ENCODE data around the gene NLGN1. TPM values are rescaled to one million over a fixed set of nuclear protein-coding genes. Genes with fewer than 3 reads are reported as not detected.
"Not testable (repeated sequence)": the region's sequence is repeated elsewhere in the genome, so short reads cannot be mapped to it uniquely, and the experiment has no call there.

Gene NLGN1
- total RNA-seq, 3 donors from 2014 or later: 4.4 to 12.3 (median 6.9) TPM

- intact Hi-C loops (cut with DNase I; ENCODE audit: low total_unique reads): no loop called here
- H3K4me1 ChIP-seq: no peaks in the 10 kb centered on the region
- H3K4me3 ChIP-seq: no peak overlapping the region
- DNase-seq (ENCODE audit: low spot score in 2 of 2): no peak
- H3K27me3 ChIP-seq: no peaks in the 10 kb centered on the region
- TF ChIP-seq POLR2AphosphoS5 (IDR thresholded peaks at IDR 0.05): no peak
- no peak for TF ChIP-seq POLR2A (IDR thresholded peaks at IDR 0.05)
- no peak for TF ChIP-seq CTCF (IDR thresholded peaks at IDR 0.05)
- H3K9me3 ChIP-seq: no peaks in the 10 kb centered on the region
- no peak overlapping the region for H3K27ac ChIP-seq
- H3K36me3 ChIP-seq: no peaks in the 10 kb centered on the region
Observed at GRCh38 chr3:173380681-173381080, 16.9 kb upstream of the NLGN1 start.

GRCh38 chr3:173381936-173382335 is 15.6 kb upstream of the NLGN1 start:
- H3K4me3 ChIP-seq; DNase-seq (ENCODE audit: low spot score in 2 of 2); H3K9me3 ChIP-seq; H3K4me1 ChIP-seq; H3K27ac ChIP-seq; H3K36me3 ChIP-seq; H3K27me3 ChIP-seq; intact Hi-C loops (cut with DNase I; ENCODE audit: low total_unique reads): not testable (repeated sequence)

- intact Hi-C loops (cut with DNase I; ENCODE audit: low total_unique reads): no loop called here
- no peaks in the 10 kb centered on the region for H3K27me3 ChIP-seq
- peak overlapping the region; percentile 69 to 79 (median 72) for H3K4me3 ChIP-seq
- no peak for TF ChIP-seq POLR2A (IDR thresholded peaks at IDR 0.05)
- no peak for TF ChIP-seq CTCF (IDR thresholded peaks at IDR 0.05)
- no peak for TF ChIP-seq POLR2AphosphoS5 (IDR thresholded peaks at IDR 0.05)
- no peak for DNase-seq (ENCODE audit: low spot score in 2 of 2)
- H3K4me1 ChIP-seq: no peaks in the 10 kb centered on the region
- no peaks in the 10 kb centered on the region for H3K36me3 ChIP-seq
- peak overlapping the region; percentile 73 to 84 for H3K27ac ChIP-seq
- H3K9me3 ChIP-seq: no peaks in the 10 kb centered on the region
Observed at GRCh38 chr3:173395073-173395411, 2.5 kb upstream of the NLGN1 start.

GRCh38 chr3:173395412-173396181 is 1.9 kb upstream of the NLGN1 start:
- intact Hi-C loops (cut with DNase I; ENCODE audit: low total_unique reads): no loop called here
- TF ChIP-seq POLR2AphosphoS5 (IDR thresholded peaks at IDR 0.05) (peak; percentile 57 to 63 (median 58)), CTCF (IDR thresholded peaks at IDR 0.05) (peak in 1 of 3 donors; percentile 11), POLR2A (IDR thresholded peaks at IDR 0.05) (peak; percentile 53)
- H3K27ac ChIP-seq: peak overlapping the region; percentile 73 to 84
- H3K36me3 ChIP-seq: no peaks in the 10 kb centered on the region
- no peaks in the 10 kb centered on the region for H3K9me3 ChIP-seq
- H3K27me3 ChIP-seq: no peaks in the 10 kb centered on the region
- H3K4me3 ChIP-seq: peak overlapping the region; percentile 69 to 79 (median 72)
- DNase-seq (ENCODE audit: low spot score in 2 of 2): peak; percentile 66 to 72
- no peaks in the 10 kb centered on the region for H3K4me1 ChIP-seq

- Histone ChIP-seq H3K4me3 (peak overlapping the region; percentile 69 to 79 (median 72)), H3K27me3 (no peaks in the 10 kb centered on the region), H3K36me3 (no peaks in the 10 kb centered on the region), H3K9me3 (no peaks in the 10 kb centered on the region), H3K4me1 (no peaks in the 10 kb centered on the region), H3K27ac (no peak overlapping the region)
- no peak for DNase-seq (ENCODE audit: low spot score in 2 of 2)
- no peak for TF ChIP-seq POLR2AphosphoS5 (IDR thresholded peaks at IDR 0.05)
- TF ChIP-seq POLR2A (IDR thresholded peaks at IDR 0.05): no peak
- TF ChIP-seq CTCF (IDR thresholded peaks at IDR 0.05): no peak
- intact Hi-C loops (cut with DNase I; ENCODE audit: low total_unique reads): no loop called here
Observed at GRCh38 chr3:173396191-173397041, 1.1 kb upstream of the NLGN1 start.
